ENCODE data around the gene ARAF.

GRCh38 chrX:47585273-47585672, 24.3 kb downstream of the ARAF start:
- TF ChIP-seq EZH2phosphoT487 (IDR thresholded peaks at IDR 0.05; ENCODE audit: insufficient read depth, low read depth) (no peak), EZH2 (IDR thresholded peaks at IDR 0.05; ENCODE audit: insufficient read depth, poor library complexity, severe bottlenecking) (no peak)

All from GM23248 (cell line).